Large intestine (tissue), 3 donors: ENCODE measurements around the gene TSEN34. TPM values are rescaled to one million over a fixed set of nuclear protein-coding genes. Genes with fewer than 3 reads are reported as not detected.
"Not testable (repeated sequence)": the region's sequence is repeated elsewhere in the genome, so short reads cannot be mapped to it uniquely, and the experiment has no call there.

Source experiments
- DNase-seq, 2 donors: peaks; one replicate each; pipeline versions ENCODE4 v3.0.0 to v3.0.0-alpha.2; 2013
- H3K27ac ChIP-seq: one replicate; pipeline ENCODE4 v1.5.1; 2013; ENCODE audit warnings: low read length
- H3K27me3 ChIP-seq: 2 replicates; pipeline ENCODE4 v1.6.1; 2013; ENCODE audit warnings: low read length; ENCODE audit not compliant: control insufficient read depth, insufficient read depth
- H3K36me3 ChIP-seq: 2 replicates; pipeline ENCODE4 v1.6.1; 2013; ENCODE audit warnings: low read length; ENCODE audit not compliant: control insufficient read depth, insufficient read depth
- H3K4me1 ChIP-seq: one replicate; pipeline ENCODE4 v1.6.1; 2013; ENCODE audit warnings: low read length; ENCODE audit not compliant: control insufficient read depth, insufficient read depth
- H3K4me3 ChIP-seq: one replicate; pipeline ENCODE4 v1.5.1; 2013; ENCODE audit warnings: low read length
- H3K9me3 ChIP-seq: one replicate; pipeline ENCODE4 v1.6.1; 2013; ENCODE audit warnings: mild to moderate bottlenecking, low read depth, low read length, moderate library complexity; ENCODE audit not compliant: control insufficient read depth
- WGBS: methylation state at CpG from one replicate; pipeline ENCODE4 v1.1.5; 2013; ENCODE audit warnings: low lambda C conversion rate; ENCODE audit not compliant: insufficient coverage; 5-methylcytosine and 5-hydroxymethylcytosine counted together
- polyA plus RNA-seq: library from polyadenylated mRNA; unstranded; fragments of 120-200 nt; gene quantifications from one replicate; pipeline ENCODE4 v1.2.1, GENCODE V29; 2013

TSEN34 gene
- polyA plus RNA-seq, 1 donor: 52.7 TPM

- DNase-seq: peak; percentile 74 to 77
- Histone ChIP-seq H3K4me3 (no peak overlapping the region), H3K9me3 (no peaks in the 10 kb centered on the region), H3K27me3 (peaks cover 4% of the 10 kb centered on the region), H3K4me1 (peaks cover 4% of the 10 kb centered on the region), H3K27ac (no peak overlapping the region), H3K36me3 (no peaks in the 10 kb centered on the region)
- WGBS: 80% methylated on average over 2 of the region's 21 CpGs
Observed at GRCh38 chr19:54231077-54231931, 40.2 kb downstream of the TSEN34 start.

GRCh38 chr19:54233941-54234340 is 42.8 kb downstream of the TSEN34 start:
- Histone ChIP-seq H3K27me3 (peaks cover 4% of the 10 kb centered on the region), H3K27ac (no peak overlapping the region), H3K9me3 (no peaks in the 10 kb centered on the region), H3K4me3 (no peak overlapping the region), H3K4me1 (peaks cover 4% of the 10 kb centered on the region), H3K36me3 (no peaks in the 10 kb centered on the region)
- DNase-seq: no peak
- 100% methylated on average over 1 of the region's 5 CpGs for WGBS

DNA sequence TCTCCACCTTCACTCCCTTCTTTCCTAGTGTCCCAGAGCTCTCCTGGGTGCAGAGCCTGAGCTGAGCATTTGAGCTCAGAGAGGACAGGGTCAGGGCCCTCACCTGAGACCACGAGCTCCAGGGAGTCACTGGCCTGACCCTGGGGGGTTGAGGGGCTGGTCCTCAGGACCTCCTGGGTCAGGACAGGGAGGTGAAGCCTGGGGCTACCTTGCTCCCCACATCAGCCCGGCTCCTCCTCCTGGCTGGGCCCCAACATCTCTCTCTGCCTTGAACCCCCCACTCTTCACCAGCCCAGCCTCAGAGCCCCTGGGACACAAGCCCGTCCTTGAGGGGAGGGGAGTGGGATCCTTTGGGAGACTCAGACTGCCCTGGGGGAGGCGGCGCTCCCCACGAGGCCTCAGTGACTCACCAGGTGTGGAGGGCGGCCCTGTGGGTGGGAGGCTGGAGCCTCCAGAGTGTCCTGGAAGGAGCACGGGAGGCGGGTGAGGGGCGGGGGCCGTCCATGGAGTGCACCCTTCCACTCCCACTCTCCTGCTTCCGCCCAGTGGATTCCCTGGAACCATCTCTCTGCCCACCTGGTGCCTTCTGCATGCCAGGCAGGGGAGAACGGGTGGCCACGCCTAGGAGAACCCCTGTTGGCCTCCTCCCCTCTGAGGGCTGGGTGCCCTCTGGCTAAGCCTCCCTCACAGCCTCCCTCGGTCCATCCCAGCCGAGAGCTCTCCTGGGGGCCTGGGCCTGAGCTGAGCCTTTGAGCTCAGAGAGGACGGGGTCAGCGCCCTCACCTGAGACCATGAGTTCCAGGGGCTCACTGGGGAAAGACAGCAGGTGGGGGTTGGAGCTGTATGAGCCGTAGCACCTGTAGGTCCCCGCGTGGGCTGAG is 48.6 kb downstream of the TSEN34 start:
- no CpG with 5 or more reads among the region's 21 CpGs for WGBS
- not testable (repeated sequence) for H3K4me1 ChIP-seq, DNase-seq, H3K27me3 ChIP-seq, H3K4me3 ChIP-seq, H3K36me3 ChIP-seq, H3K27ac ChIP-seq, H3K9me3 ChIP-seq

GRCh38 chr19:54240372-54241336 is 49.5 kb downstream of the TSEN34 start:
- not testable (repeated sequence) for H3K4me3 ChIP-seq, H3K27ac ChIP-seq, H3K27me3 ChIP-seq, H3K4me1 ChIP-seq, H3K9me3 ChIP-seq, H3K36me3 ChIP-seq, DNase-seq
- no CpG with 5 or more reads among the region's 22 CpGs for WGBS

DNA sequence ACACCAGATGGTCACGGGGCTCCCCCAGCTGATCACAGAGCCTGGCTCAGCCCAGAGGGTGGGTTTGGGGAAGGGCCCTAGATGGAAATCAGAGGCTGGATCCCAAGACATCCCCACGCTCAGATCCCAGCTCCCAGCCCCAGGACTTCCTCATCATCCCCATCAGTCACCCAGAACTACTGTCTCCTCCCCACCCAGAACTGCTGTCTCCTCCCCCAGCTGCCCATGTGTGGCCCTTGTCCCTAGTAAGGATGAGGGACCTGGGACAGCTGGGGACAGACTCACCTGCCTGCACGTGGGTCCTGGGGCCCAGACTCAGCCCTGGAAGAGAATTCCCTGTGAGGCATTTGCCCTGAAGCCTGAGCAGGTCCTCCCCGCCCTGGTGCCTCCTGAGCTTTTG is 51.1 kb downstream of the TSEN34 start:
- not testable (repeated sequence) for H3K4me3 ChIP-seq
- no CpG with 5 or more reads among the region's 4 CpGs for WGBS

GRCh38 chr19:54242646-54243045 is 51.5 kb downstream of the TSEN34 start, which contains the start of gene LILRA6:
TSS of gene LILRA6 (minus strand) at chr19:54242790.
- not testable (repeated sequence) for H3K9me3 ChIP-seq, H3K4me1 ChIP-seq, H3K27me3 ChIP-seq, DNase-seq, H3K4me3 ChIP-seq, H3K36me3 ChIP-seq, H3K27ac ChIP-seq
- WGBS: no CpG with 5 or more reads among the region's 6 CpGs

More for the DNA sequence above, 51.1 kb downstream of the TSEN34 start:
- not testable (repeated sequence) for H3K27me3 ChIP-seq, H3K4me1 ChIP-seq, H3K36me3 ChIP-seq, DNase-seq, H3K9me3 ChIP-seq, H3K27ac ChIP-seq

DNA sequence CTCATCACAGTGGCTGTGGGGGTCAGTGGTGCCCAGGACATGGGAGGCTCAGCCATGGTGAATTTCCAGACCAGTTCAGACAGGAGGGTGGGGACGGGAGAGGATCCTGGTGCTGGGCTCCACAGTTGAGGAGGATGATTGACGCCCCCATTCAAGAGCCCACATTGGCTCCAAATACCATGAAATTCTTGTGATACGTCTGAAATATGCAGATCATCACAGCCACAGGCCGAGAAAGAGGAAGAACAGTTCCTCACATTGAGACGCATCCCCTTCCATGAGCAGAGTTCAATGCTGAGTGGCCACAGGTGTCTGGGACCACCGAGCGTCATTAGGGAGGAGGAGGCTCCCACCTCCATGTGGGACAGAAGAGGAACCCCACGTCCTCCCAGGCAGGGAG is 52.7 kb downstream of the TSEN34 start:
- H3K27me3 ChIP-seq, H3K4me3 ChIP-seq, H3K4me1 ChIP-seq, DNase-seq, H3K36me3 ChIP-seq, H3K9me3 ChIP-seq, H3K27ac ChIP-seq: not testable (repeated sequence)
- WGBS: no CpG with 5 or more reads among the region's 8 CpGs

Other genes starting within 250 kb of the TSEN34 start
- gene CACNG8, start 228.4 kb upstream of the TSEN34 start, polyA plus RNA-seq: 0.15 TPM
- 0.04 TPM for gene CACNG6, start 199.7 kb upstream of the TSEN34 start, polyA plus RNA-seq
- not detected for gene VSTM1, start 127.4 kb upstream of the TSEN34 start, polyA plus RNA-seq
- gene TARM1, start 109.9 kb upstream of the TSEN34 start, polyA plus RNA-seq: not detected
- 0.31 TPM for gene OSCAR, start 90.5 kb upstream of the TSEN34 start, polyA plus RNA-seq
- gene NDUFA3, start 88.5 kb upstream of the TSEN34 start, polyA plus RNA-seq: 132 TPM
- 16.6 TPM for gene TFPT, start 75.7 kb upstream of the TSEN34 start, polyA plus RNA-seq
- gene PRPF31, start 75.6 kb upstream of the TSEN34 start, polyA plus RNA-seq: 48.6 TPM
- 37.2 TPM for gene CNOT3, start 53.5 kb upstream of the TSEN34 start, polyA plus RNA-seq
- gene LENG1, start 31.6 kb upstream of the TSEN34 start, polyA plus RNA-seq: 9.5 TPM
- gene TMC4, start 18.1 kb upstream of the TSEN34 start, polyA plus RNA-seq: 110 TPM
- 97.9 TPM for gene MBOAT7, start 1.7 kb upstream of the TSEN34 start, polyA plus RNA-seq
- 2,940 TPM for gene RPS9, start 9.6 kb downstream of the TSEN34 start, polyA plus RNA-seq
- 2.9 TPM for gene LILRB3, start 31.7 kb downstream of the TSEN34 start, polyA plus RNA-seq
- gene LILRA6, start 51.5 kb downstream of the TSEN34 start, polyA plus RNA-seq: 0.73 TPM
- gene LILRB5, start 66.0 kb downstream of the TSEN34 start, polyA plus RNA-seq: 7.6 TPM
- gene LILRB2, start 89.8 kb downstream of the TSEN34 start, polyA plus RNA-seq: 2.6 TPM
- gene LILRA5, start 121.9 kb downstream of the TSEN34 start, polyA plus RNA-seq: 1.9 TPM
- 0.18 TPM for gene LILRA4, start 147.9 kb downstream of the TSEN34 start, polyA plus RNA-seq
- gene LAIR1, start 173.6 kb downstream of the TSEN34 start, polyA plus RNA-seq: 13.0 TPM
- gene TTYH1, start 224.2 kb downstream of the TSEN34 start, polyA plus RNA-seq: 8.2 TPM